Activated naive CD4-positive, alpha-beta T cell treated with anti-CD3 and anti-CD28 coated beads for 36 hours (primary cell): ENCODE results near the gene PRAF2. TPM values are rescaled to one million over a fixed set of nuclear protein-coding genes. Genes with fewer than 3 reads are reported as not detected.

ENCODE experiments used
- CTCF ChIA-PET: fragments of 350-600 bp; sonication (Branson Sonifier 250); formaldehyde crosslinking; loops from one replicate; lab custom pipeline; 2021; ENCODE audit warnings: antibody characterized with exemption; lab: Charles Lee
- DNase-seq: peaks from one replicate; pipeline ENCODE4 v3.0.0-alpha.2; 2020
- H3K27ac Mint-ChIP-seq: one replicate; pipeline ENCODE4 v1.8.0; 2021; ENCODE audit warnings: mild to moderate bottlenecking, mixed read lengths
- H3K27me3 Mint-ChIP-seq: one replicate; pipeline ENCODE4 v1.8.0; 2021; ENCODE audit warnings: low read depth, mixed read lengths
- H3K36me3 Mint-ChIP-seq: one replicate; pipeline ENCODE4 v1.8.0; 2021; ENCODE audit warnings: low read depth, mixed read lengths
- H3K4me1 Mint-ChIP-seq: one replicate; pipeline ENCODE4 v1.8.0; 2021; ENCODE audit warnings: low read depth, mixed read lengths
- H3K4me3 Mint-ChIP-seq: one replicate; pipeline ENCODE4 v1.8.0; 2021; ENCODE audit warnings: mild to moderate bottlenecking, moderate library complexity, mixed read lengths
- H3K9me3 Mint-ChIP-seq: one replicate; pipeline ENCODE4 v1.8.0; 2021; ENCODE audit warnings: mixed read lengths
- intact Hi-C: fragments of 100-400 bp; cut with micrococcal nuclease; formaldehyde crosslinking; loops from one replicate; pipeline ENCODE4 v1.15.1; 2023
- total RNA-seq, 2 experiments: library from RNA; stranded (reverse); gene quantifications; one replicate each; pipeline ENCODE4 v1.2.3, GENCODE V29; 2021

PRAF2 gene
- total RNA-seq, 2 experiments from 2014 or later = 14.5 to 14.8 TPM

DNA sequence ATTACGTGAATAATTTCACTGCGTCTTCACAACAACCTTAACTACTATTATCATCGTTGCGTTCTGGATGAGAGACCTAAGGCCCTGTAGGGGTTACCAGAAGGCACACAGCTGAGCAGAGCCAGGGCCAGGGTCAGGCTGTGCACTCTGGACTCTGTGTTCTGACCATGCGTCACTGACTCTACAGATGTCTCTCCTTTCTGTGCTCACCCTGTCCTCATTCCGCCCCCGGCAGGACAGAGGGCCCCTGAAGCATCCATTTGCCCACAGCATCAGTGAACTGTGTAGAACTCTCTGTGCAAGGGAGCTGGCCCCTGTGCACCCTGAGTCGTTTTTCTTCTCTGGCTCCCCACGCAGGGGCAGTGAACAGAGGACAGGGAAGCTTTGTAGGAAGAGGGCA, 28.4 kb upstream of the PRAF2 start:
- intact Hi-C loops = loop anchor here (5.0 kb wide), 1 partner anchor 405 kb away; the partner anchor contains the start of gene SUV39H1
- peaks cover 8% of the 10 kb centered on the region for H3K4me1 Mint-ChIP-seq
- CTCF ChIA-PET = interaction anchor here (0.6 kb wide), 1 partner anchor 206 kb away, joined by 3 read pairs; no protein-coding TSS in a partner anchor
- DNase-seq = no peak
- peak overlapping the region; percentile 89 for H3K27ac Mint-ChIP-seq
- H3K9me3 Mint-ChIP-seq = no peaks in the 10 kb centered on the region
- H3K27me3 Mint-ChIP-seq = no peaks in the 10 kb centered on the region
- H3K36me3 Mint-ChIP-seq = no peaks in the 10 kb centered on the region
- peak overlapping the region; percentile 90 for H3K4me3 Mint-ChIP-seq

DNA sequence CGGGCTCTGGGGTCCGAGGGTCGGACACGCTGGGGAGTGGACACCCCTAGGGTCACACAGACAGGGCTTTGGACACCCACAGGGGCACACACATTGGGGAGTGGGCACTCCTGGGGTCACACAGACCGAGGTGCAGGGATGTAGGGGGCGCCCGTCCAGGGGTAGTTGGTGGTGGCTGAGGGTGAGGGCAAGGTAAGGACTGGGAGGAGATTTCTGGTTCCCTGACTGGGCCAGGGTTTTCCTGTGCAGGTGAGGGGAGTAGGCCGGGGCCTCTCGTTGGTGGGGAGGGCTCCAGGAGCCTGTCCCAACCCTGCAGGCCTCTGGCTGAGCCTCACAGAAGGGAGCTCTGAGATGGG, 27.8 kb upstream of the PRAF2 start:
- peak overlapping the region; percentile 90 for H3K4me3 Mint-ChIP-seq
- intact Hi-C loops = loop anchor here (1.0 to 5.0 kb wide), 6 partner anchors 22 to 404 kb away; partner anchors contain the start of genes GPKOW, PPP1R3F, SUV39H1 and TFE3

DNA sequence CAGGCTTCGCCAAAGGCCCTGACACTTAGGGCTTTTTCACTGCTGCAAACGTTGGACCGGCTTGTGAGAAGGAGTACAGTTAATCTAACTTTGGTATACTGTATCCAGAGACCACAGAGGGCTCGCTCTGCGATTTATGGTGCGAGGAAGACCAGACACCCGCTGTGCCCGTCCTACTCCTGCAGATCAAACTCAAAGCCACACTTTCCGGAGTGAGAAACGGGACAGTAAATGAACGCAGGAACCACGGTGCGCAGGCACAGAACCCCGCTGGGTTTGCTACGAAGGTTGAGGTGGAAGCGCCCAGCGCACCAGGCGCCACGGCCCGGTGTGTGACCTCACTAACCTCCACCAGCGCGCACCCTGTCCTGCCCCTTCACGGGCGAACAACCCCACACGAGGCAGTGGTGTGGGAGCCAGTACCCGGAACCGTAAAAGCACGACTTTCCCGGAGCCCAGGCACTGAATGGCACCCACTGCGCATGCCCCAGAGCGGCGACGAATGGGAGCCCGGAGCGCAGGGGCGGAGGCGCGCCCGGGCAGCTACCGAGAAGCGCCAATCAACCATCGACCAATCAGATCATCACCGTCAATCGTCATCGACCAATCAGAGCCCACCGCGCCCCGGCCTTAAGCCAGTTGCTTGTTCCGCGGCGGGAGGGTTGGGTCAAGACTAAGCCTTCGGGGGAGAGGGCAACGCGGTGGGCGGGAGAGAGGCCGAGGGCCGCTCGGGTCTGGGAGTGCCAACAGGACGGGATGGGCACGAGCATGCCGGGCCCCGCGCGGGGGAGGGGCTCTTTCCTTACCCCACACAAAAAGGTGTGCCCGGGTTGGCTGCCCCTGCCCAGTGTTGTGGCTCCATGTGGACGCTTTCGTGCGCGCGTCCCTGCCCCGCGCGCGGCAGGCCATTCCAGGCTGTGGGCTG, 27.2 kb upstream of the PRAF2 start:
- CTCF ChIA-PET = no interaction called here
- H3K27ac Mint-ChIP-seq = peak overlapping the region; percentile 89
- DNase-seq = peak; percentile 90
- peaks cover 8% of the 10 kb centered on the region for H3K4me1 Mint-ChIP-seq
- no peaks in the 10 kb centered on the region for H3K36me3 Mint-ChIP-seq
- intact Hi-C loops = loop anchor here (1.0 to 5.0 kb wide), 6 partner anchors 22 to 404 kb away; partner anchors contain the start of genes GPKOW, PPP1R3F, SUV39H1 and TFE3
- H3K27me3 Mint-ChIP-seq = no peaks in the 10 kb centered on the region
- H3K4me3 Mint-ChIP-seq = peak overlapping the region; percentile 90
- no peaks in the 10 kb centered on the region for H3K9me3 Mint-ChIP-seq

More for the DNA sequence above, 27.8 kb upstream of the PRAF2 start:
- DNase-seq = no peak
- H3K4me1 Mint-ChIP-seq = peaks cover 8% of the 10 kb centered on the region
- H3K27me3 Mint-ChIP-seq = no peaks in the 10 kb centered on the region
- H3K27ac Mint-ChIP-seq = peak overlapping the region; percentile 89
- H3K36me3 Mint-ChIP-seq = no peaks in the 10 kb centered on the region
- CTCF ChIA-PET = interaction anchor here (0.6 kb wide), 1 partner anchor 205 kb away, joined by 3 read pairs; no protein-coding TSS in a partner anchor
- no peaks in the 10 kb centered on the region for H3K9me3 Mint-ChIP-seq

DNA sequence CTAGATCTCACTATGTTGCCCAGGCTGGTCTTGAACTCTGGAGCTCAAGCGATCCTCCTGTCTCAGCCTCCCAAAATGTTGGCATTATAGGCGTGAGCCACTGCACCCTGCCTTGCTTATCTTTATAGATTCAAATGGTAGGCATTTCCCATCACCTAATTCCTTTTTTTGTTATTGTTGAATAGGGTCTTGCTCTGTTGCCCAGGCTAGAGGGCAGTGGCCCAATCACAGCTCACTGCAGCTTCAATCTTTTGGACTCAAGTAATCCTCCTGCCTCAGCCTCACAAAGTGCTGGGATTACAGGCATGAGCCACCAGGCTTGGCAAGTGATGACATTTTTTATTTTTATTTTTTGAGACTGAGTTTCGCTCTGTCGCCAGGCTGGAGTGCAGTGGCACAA, 22.6 kb upstream of the PRAF2 start:
- H3K4me1 Mint-ChIP-seq = peaks cover 6% of the 10 kb centered on the region
- H3K27ac Mint-ChIP-seq = no peak overlapping the region
- CTCF ChIA-PET = no interaction called here
- H3K36me3 Mint-ChIP-seq = no peaks in the 10 kb centered on the region
- intact Hi-C loops = no loop called here
- H3K27me3 Mint-ChIP-seq = no peaks in the 10 kb centered on the region
- DNase-seq = no peak
- no peaks in the 10 kb centered on the region for H3K9me3 Mint-ChIP-seq
- no peak overlapping the region for H3K4me3 Mint-ChIP-seq

DNA sequence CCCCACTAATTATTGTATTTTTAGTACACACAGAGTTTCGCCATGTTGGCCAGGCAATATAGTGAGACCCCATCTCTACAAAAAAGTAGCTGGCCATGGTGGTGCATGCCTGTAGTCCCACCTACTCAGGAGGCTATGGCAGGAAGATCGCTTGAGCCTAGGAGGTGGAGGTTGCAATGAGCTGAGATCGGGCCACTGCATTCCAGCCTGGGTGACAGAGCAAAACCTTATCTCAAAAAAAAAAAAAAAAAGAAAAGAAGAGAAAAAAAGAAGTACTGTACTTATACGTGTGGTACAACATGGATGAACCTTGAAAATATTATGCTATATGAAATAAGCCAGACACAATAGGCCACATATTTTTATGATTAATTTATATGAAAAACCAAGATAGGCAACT, 15.8 kb upstream of the PRAF2 start:
- Mint-ChIP-seq H3K27me3 (no peaks in the 10 kb centered on the region), H3K27ac (no peak overlapping the region), H3K4me3 (no peak overlapping the region), H3K36me3 (no peaks in the 10 kb centered on the region), H3K9me3 (no peaks in the 10 kb centered on the region), H3K4me1 (no peaks in the 10 kb centered on the region)
- intact Hi-C loops = no loop called here
- no peak for DNase-seq
- CTCF ChIA-PET = interaction anchor here (0.6 kb wide), 1 partner anchor 17 kb away, joined by 5 read pairs; no protein-coding TSS in a partner anchor

DNA sequence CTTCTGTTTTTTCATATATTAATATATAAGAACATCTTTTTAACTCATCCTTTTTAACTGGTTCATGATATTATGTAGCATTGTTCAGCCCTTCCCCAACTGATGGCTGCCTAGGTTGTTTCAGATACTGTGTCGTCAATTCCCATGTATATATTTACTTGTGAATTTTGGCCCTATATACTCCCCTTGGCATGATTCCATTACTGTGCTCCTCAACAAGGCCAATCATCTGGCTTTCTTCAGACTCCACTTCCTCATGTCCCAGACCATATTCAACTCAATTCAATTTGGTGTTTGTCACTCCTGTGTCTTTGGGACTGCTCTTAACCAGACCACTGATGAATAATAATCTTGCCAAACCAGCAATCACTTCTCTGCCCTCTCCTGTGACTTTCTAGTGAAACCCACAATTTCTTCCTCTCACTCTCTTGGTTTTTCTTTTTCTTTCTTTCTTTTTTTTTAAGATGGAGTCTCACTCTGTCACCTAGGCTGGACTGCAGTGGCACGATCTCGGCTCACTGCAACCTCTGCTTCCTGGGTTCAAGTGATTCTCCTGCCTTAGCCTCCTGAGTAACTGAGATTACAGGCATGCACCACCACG, 8.6 kb upstream of the PRAF2 start:
- no peaks in the 10 kb centered on the region for H3K27me3 Mint-ChIP-seq
- H3K4me3 Mint-ChIP-seq = no peak overlapping the region
- intact Hi-C loops = no loop called here
- no peaks in the 10 kb centered on the region for H3K36me3 Mint-ChIP-seq
- DNase-seq = no peak
- H3K27ac Mint-ChIP-seq = no peak overlapping the region
- H3K4me1 Mint-ChIP-seq = peaks cover 11% of the 10 kb centered on the region
- no peaks in the 10 kb centered on the region for H3K9me3 Mint-ChIP-seq
- CTCF ChIA-PET = no interaction called here

DNA sequence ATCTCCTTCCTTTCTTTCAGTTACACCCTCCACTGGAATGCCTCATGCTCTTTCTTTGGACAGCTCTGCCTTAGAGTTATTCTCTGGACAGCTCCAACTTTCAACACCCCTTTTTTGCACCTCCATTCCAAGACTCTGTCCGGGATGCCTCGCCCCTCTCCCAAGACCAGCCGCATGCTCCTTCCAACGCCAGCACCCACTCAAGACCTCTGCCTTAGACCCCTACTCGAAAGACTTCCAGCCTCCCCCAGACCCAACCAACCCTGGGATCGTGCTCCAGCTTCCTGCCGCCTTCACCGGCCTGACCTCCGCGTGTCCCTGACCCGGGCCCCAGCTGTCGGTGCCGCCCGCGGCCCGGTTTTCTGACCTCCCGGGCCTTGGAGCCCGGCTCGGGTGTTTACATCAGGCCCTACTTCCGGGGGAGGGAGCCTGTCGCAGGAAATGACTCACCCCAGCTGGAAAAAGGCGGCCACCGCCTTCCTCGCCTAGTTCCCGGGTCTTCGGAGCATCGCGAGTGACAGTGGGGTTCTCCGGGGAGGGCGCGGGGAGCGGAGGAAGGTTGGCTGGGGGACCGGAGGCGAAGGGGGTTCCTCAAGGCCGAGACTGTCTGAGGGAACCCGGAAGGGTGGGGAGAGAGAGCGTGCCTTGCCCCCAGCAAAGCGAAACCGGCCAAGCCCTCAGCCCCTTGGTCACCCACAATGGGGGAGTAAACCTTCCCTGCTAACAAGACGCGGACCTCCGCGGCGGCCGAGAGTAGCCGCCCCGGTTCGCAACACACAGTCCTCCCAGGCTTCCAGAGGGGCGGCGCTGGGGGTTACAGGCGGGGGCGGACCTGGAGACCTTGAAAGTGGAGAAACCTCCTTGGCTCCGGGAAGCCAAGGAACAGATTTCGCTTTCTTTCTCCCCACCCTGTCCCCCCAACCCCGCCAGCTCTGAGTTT, 6.0 kb upstream of the PRAF2 start, which contains the start of gene WDR45:
WDR45 (minus strand) TSS at position 399 of the 940 bp plus-strand sequence. CDS start 1,792 bp downstream, outside the sequence.
- H3K9me3 Mint-ChIP-seq = no peaks in the 10 kb centered on the region
- CTCF ChIA-PET = no interaction called here
- intact Hi-C loops = loop anchor here (1.0 to 10.0 kb wide), 3 partner anchors 21 to 121 kb away; partner anchors contain the start of gene MAGIX
- H3K27me3 Mint-ChIP-seq = no peaks in the 10 kb centered on the region
- H3K36me3 Mint-ChIP-seq = no peaks in the 10 kb centered on the region
- H3K4me1 Mint-ChIP-seq = peaks cover 11% of the 10 kb centered on the region
- peak; percentile 79 for DNase-seq
- peak within 1 kb of the TSS; percentile 96 for H3K27ac Mint-ChIP-seq
- peak within 1 kb of the TSS; percentile 94 for H3K4me3 Mint-ChIP-seq

DNA sequence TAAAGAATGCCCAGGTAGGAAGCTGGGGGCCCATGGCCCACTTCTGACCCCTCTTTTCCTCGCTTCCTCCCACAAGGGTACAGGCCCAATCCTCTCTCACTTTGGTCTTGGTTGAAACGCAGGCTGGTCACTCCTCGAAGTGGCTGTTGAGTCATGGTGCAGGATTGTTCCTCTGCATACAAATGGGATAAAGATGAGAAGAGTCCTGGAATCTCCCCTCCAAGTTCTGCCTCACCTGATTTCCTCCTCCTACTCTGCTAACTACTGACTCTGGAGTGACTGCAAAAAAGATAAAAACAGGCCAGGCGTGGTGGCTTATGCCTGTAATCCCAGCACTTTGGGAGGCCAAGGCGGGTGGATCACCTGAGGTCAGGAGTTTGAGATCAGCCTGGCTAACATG, 4.1 kb upstream of the PRAF2 start:
- H3K4me1 Mint-ChIP-seq = peaks cover 22% of the 10 kb centered on the region
- H3K36me3 Mint-ChIP-seq = peaks cover 2% of the 10 kb centered on the region
- DNase-seq = no peak
- intact Hi-C loops = loop anchor here (2.0 to 10.0 kb wide), 2 partner anchors 23 to 87 kb away; partner anchors contain the start of gene MAGIX
- no peaks in the 10 kb centered on the region for H3K9me3 Mint-ChIP-seq
- CTCF ChIA-PET = interaction anchor here (1.0 kb wide), 1 partner anchor 113 kb away, joined by 3 read pairs; no protein-coding TSS in a partner anchor
- H3K27ac Mint-ChIP-seq = no peak overlapping the region
- no peak overlapping the region for H3K4me3 Mint-ChIP-seq
- no peaks in the 10 kb centered on the region for H3K27me3 Mint-ChIP-seq

DNA sequence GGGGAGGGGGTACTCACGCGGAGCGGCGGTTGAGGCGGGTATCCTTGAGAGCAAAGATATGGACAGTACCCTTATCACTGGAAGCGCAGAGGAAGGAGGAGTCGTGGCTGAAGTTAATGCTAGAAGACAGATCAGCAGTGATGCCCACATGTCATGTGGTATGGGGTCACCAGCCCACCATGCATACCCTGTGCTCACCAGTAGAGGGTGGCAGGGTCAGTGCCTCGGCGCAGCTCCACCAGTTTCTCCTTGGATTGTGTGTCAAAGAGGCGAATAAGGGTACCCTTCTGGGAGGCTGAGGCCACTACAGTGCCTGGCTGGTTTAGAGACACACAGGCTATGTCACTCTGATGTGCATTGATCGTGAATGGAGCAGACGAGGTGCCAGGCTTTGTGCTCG, 1.5 kb upstream of the PRAF2 start:
- DNase-seq = no peak
- CTCF ChIA-PET = no interaction called here
- H3K36me3 Mint-ChIP-seq = peaks cover 5% of the 10 kb centered on the region

DNA sequence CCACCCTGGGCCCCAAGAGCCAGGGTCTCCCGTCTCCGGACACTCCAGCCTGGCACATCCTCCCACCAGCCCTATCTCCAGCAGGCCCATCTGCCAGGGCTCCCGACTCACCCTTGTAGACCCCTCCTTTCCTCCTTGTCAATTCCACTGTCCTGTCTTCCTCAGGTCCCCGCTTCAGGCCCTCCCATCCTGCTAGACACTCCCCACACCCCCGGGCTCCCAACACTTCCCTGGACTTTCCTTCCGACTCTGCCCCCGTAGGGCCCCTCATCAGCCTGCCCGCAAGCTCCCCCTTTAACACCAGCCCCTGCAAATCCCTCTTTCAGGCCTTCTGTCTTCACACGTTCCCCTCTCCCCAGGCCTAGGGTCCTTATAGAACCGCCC, 1.1 kb downstream of the PRAF2 start:
- peak overlapping the region; percentile 80 for H3K4me3 Mint-ChIP-seq
- H3K27me3 Mint-ChIP-seq = no peaks in the 10 kb centered on the region
- peaks cover 5% of the 10 kb centered on the region for H3K36me3 Mint-ChIP-seq
- H3K4me1 Mint-ChIP-seq = peaks cover 18% of the 10 kb centered on the region
- peak overlapping the region; percentile 71 for H3K27ac Mint-ChIP-seq
- intact Hi-C loops = loop anchor here (10.0 kb wide), 1 partner anchor 92 kb away; the partner anchor contains the start of gene MAGIX
- CTCF ChIA-PET = no interaction called here
- no peak for DNase-seq
- H3K9me3 Mint-ChIP-seq = no peaks in the 10 kb centered on the region

More for the DNA sequence above, 1.5 kb upstream of the PRAF2 start:
- Mint-ChIP-seq H3K4me1 (peaks cover 26% of the 10 kb centered on the region), H3K4me3 (no peak overlapping the region), H3K27ac (no peak overlapping the region), H3K27me3 (no peaks in the 10 kb centered on the region), H3K9me3 (no peaks in the 10 kb centered on the region)
- intact Hi-C loops = loop anchor here (2.0 to 10.0 kb wide), 2 partner anchors 47 to 89 kb away; partner anchors contain the start of genes GPKOW and MAGIX

DNA sequence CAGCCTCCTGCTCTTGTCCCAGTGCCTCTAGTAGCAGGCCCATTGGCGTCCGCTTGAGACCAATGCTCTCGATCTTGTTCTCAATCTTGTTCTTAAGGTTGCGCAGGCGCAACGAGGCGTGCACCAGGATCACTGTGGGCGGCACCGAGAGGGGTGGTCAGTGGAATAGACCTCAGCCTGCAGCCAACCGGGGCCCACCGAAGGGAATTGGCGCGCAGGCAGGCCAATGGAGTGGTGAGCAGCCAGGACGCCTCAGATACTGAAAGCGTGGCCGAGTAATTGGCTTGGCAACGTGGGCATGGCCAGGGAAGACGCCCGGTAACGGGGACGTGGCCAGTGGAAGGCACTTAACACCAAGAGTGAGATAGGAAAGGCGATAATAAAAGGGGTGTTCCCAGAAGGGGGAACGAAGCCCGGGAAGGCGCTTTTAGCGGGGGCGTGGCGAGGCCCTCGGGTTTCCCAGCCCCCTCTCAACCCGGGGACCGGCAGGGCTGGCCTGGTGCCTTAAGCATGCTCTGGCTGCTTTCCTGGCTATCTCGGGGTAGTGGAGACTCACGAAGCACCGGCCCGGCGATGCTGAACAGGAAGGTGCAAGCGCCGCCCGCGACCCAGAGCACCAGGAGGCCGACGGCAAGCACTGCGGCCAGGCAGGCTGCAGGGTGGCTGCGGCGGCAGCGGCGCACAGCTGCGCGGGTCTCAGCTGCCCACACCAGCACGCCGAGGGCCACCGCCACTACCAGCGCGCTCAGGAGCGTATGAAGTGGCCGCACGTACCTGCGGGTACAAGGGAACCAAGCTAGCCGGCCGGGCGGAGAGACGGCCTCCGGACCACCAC, 1.7 kb downstream of the PRAF2 start:
- H3K27me3 Mint-ChIP-seq = no peaks in the 10 kb centered on the region
- H3K27ac Mint-ChIP-seq = no peak overlapping the region
- CTCF ChIA-PET = no interaction called here
- DNase-seq = no peak
- H3K4me3 Mint-ChIP-seq = no peak overlapping the region
- H3K4me1 Mint-ChIP-seq = peaks cover 18% of the 10 kb centered on the region
- H3K9me3 Mint-ChIP-seq = no peaks in the 10 kb centered on the region
- H3K36me3 Mint-ChIP-seq = peaks cover 5% of the 10 kb centered on the region
- intact Hi-C loops = loop anchor here (10.0 kb wide), 1 partner anchor 93 kb away; the partner anchor contains the start of gene MAGIX
